PC-3 (cell line): Measurements from ENCODE around the gene ZFP3. TPM values are rescaled to one million over a fixed set of nuclear protein-coding genes. Genes with fewer than 3 reads are reported as not detected.
"Not testable (repeated sequence)": the region's sequence is repeated elsewhere in the genome, so short reads cannot be mapped to it uniquely, and the experiment has no call there.

Experiments
- ATAC-seq: fragments of 200-7000 bp; cut with Tn5 transposase; 2 replicates; pipeline ENCODE4 v1.9.1; 2020; ENCODE audit warnings: mild to moderate bottlenecking, moderate library complexity
- BruUV-seq: library from RNA; stranded (reverse); fragments of 400-500 nt; replicated peaks from 2 replicates; lab custom pipeline; 2021; lab: Mats Ljungman, UMichigan
- CTCF ChIA-PET: fragments of 300-600 bp; sonication (Branson Sonifier 250); formaldehyde crosslinking; loops from one replicate; lab custom pipeline; 2022; ENCODE audit warnings: antibody characterized with exemption; lab: Charles Lee
- POLR2A ChIA-PET: fragments of 300-600 bp; sonication (Branson Sonifier 250); formaldehyde crosslinking; loops from one replicate; lab custom pipeline; 2022; ENCODE audit warnings: antibody characterized with exemption; ENCODE audit not compliant: unreplicated experiment; lab: Charles Lee
- DNase-seq: peaks from one replicate; pipeline ENCODE4 v3.0.0-alpha.2; 2015
- H2AFZ ChIP-seq: fragments of 300-600 bp; sonication (generic); 2 replicates; pipeline ENCODE4 v1.6.0; 2016; ENCODE audit warnings: antibody characterized with exemption, low read length
- H3F3A ChIP-seq: fragments of 300-600 bp; sonication (generic); one replicate; pipeline ENCODE4 v1.6.0; 2017; ENCODE audit warnings: antibody characterized with exemption, low read length, control low read depth, mild to moderate bottlenecking; ENCODE audit not compliant: unreplicated experiment
- H3K27ac ChIP-seq: fragments of 300-600 bp; sonication (generic); 2 replicates; pipeline ENCODE4 v1.5.1; 2016; ENCODE audit warnings: mild to moderate bottlenecking, low read length
- H3K27me3 ChIP-seq: fragments of 300-600 bp; sonication (generic); 2 replicates; pipeline ENCODE4 v1.6.1; 2016; ENCODE audit warnings: low read length, mixed read lengths
- H3K36me3 ChIP-seq: fragments of 300-600 bp; sonication (generic); 2 replicates; pipeline ENCODE4 v1.6.1; 2016; ENCODE audit warnings: low read depth, mixed run types, low read length, mixed read lengths
- H3K4me1 ChIP-seq: fragments of 300-600 bp; sonication (generic); 2 replicates; pipeline ENCODE4 v1.5.1; 2016; ENCODE audit warnings: low read length; ENCODE audit not compliant: insufficient read depth
- H3K4me2 ChIP-seq: fragments of 300-600 bp; sonication (generic); 2 replicates; pipeline ENCODE4 v1.6.0; 2016; ENCODE audit warnings: low read length
- H3K4me3 ChIP-seq: fragments of 300-600 bp; sonication (generic); 2 replicates; pipeline ENCODE4 v1.5.1; 2016; ENCODE audit warnings: mild to moderate bottlenecking, low read length, mixed read lengths
- H3K79me2 ChIP-seq: fragments of 300-600 bp; sonication (generic); 2 replicates; pipeline ENCODE4 v1.6.1; 2017; ENCODE audit warnings: low read length, mixed read lengths
- H3K9ac ChIP-seq: fragments of 300-600 bp; sonication (generic); 2 replicates; pipeline ENCODE4 v1.6.0; 2016; ENCODE audit warnings: mild to moderate bottlenecking, low read length
- H3K9me2 ChIP-seq: fragments of 300-600 bp; sonication (generic); replicated peaks from 2 replicates; pipeline ENCODE4 v1.6.1; 2016; ENCODE audit warnings: mixed run types, low read length, mixed read lengths
- H3K9me3 ChIP-seq: fragments of 300-600 bp; sonication (generic); 2 replicates; pipeline ENCODE4 v1.6.1; 2016; ENCODE audit warnings: low read length, mixed read lengths
- H4K20me1 ChIP-seq: fragments of 300-600 bp; sonication (generic); 2 replicates; pipeline ENCODE4 v1.6.1; 2016; ENCODE audit warnings: low read length, mixed read lengths
- CTCF ChIP-seq: fragments of 300-600 bp; sonication (generic); conservative IDR thresholded peaks from 2 replicates; pipeline ENCODE4 v1.5.1; 2017; ENCODE audit warnings: antibody characterized with exemption, low read depth, mild to moderate bottlenecking, low read length
- EZH2 ChIP-seq: fragments of 300-600 bp; sonication (generic); IDR thresholded peaks from one replicate; pipeline ENCODE4 v1.6.1; 2017; ENCODE audit warnings: antibody characterized with exemption, mild to moderate bottlenecking, low read length; ENCODE audit not compliant: unreplicated experiment
- EZH2phosphoT487 ChIP-seq: fragments of 300-600 bp; sonication (generic); IDR thresholded peaks from 2 replicates; pipeline ENCODE4 v1.6.1; 2018; ENCODE audit warnings: mild to moderate bottlenecking, antibody characterized with exemption, low read length, borderline replicate concordance
- intact Hi-C: fragments of 100-400 bp; cut with micrococcal nuclease; formaldehyde crosslinking; loops from 2 replicates; pipeline ENCODE4 v1.9.0; 2023
- total RNA-seq: library from RNA; depleted of rRNA; stranded (reverse); fragments of >200 nt; gene quantifications from 2 replicates; pipeline ENCODE4 v1.2.3, GENCODE V29; 2014

The ZFP3 gene
- total RNA-seq, 1 experiment from 2014 or later = 0.84 TPM

DNA sequence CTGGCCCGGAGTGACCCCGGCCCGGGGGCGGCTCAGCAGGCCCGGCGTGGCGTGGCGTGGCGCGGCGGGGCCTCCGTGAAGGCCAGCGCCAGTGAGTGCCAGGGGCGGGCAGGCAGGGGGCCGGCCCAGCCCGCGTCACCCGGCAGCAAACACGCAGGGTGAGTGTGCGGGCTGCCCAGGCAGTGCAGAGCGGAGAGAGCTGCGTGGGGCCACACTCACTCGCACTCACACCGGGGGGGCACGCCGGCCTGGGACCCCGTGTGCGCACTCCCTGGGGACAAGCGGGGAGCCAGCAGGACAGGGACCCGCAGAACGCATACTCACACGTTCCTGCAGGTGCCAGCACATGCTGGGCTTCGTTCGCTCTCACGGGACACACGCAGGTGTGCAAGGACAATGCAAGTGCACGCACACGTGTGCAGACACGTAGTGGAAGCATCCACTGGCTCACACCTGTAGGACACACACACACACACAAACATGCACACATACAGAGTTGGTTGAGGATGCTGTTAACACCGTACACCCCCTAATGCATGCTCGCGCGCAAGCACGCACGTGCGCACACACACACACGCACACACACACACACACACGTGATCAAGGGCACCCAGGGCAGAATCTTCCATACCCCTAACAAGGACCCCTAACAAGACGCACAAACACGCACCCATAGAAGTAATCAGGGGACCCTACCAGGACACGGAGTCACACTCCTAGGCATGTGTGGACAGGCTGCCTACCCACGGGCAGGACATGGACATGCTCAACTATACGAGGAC is 45.3 kb downstream of the ZFP3 start:
- H3K36me3 ChIP-seq = no peaks in the 10 kb centered on the region
- no peaks in the 10 kb centered on the region for H3K9me2 ChIP-seq
- intact Hi-C loops = no loop called here
- POLR2A ChIA-PET = no interaction called here
- BruUV-seq = no TSS peak
- H3K4me2 ChIP-seq = no peak overlapping the region
- TF ChIP-seq CTCF = no peak
- TF ChIP-seq EZH2phosphoT487 = no peak
- no peak for TF ChIP-seq EZH2
- no peaks in the 10 kb centered on the region for H3F3A ChIP-seq
- H3K9me3 ChIP-seq = no peaks in the 10 kb centered on the region
- ATAC-seq = no peak
- no peak for DNase-seq
- no peaks in the 10 kb centered on the region for H3K79me2 ChIP-seq
- no peak overlapping the region for H3K9ac ChIP-seq
- H3K4me3 ChIP-seq = no peak overlapping the region
- no peak overlapping the region for H3K27ac ChIP-seq
- H4K20me1 ChIP-seq = no peaks in the 10 kb centered on the region
- CTCF ChIA-PET = no interaction called here
- no peaks in the 10 kb centered on the region for H3K4me1 ChIP-seq
- H3K27me3 ChIP-seq = no peaks in the 10 kb centered on the region
- no peak overlapping the region for H2AFZ ChIP-seq

DNA sequence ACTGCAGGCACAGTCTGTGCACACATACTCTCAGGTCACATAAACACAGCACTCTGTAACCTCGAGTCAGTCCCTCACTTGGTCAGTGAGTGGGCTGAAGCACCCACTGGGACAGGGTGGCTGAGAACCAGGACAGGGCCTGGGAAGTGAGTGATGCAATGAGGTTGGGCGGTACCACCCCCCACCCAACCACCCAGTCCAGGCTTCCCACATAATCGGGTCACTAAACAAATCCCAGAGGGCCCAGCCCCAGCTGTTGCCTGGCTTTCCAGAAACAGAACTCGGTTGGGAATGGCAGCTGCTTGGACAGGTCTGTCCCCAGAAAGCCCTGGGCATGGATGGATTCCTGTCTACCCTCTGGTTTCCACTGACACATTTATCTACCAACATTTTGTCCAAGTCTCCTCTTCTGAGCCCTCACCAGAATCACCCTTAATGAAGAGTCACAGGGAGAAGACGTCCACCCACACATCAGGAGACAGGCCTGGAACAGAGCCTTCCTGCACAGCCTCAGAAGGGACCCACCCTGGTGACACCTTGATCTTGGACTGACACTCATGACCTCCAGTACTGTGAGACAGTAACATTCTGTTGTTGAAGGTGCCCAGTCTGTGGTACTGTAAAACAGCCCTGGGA is 46.0 kb downstream of the ZFP3 start:
- ATAC-seq, H3K4me1 ChIP-seq, H3K27me3 ChIP-seq, H3K36me3 ChIP-seq, H3K4me2 ChIP-seq, H4K20me1 ChIP-seq, H3K27ac ChIP-seq, CTCF ChIA-PET, H3K9ac ChIP-seq, BruUV-seq, DNase-seq, H3K79me2 ChIP-seq, intact Hi-C loops, H2AFZ ChIP-seq, H3F3A ChIP-seq, H3K4me3 ChIP-seq, H3K9me2 ChIP-seq, H3K9me3 ChIP-seq, POLR2A ChIA-PET: not testable (repeated sequence)

DNA sequence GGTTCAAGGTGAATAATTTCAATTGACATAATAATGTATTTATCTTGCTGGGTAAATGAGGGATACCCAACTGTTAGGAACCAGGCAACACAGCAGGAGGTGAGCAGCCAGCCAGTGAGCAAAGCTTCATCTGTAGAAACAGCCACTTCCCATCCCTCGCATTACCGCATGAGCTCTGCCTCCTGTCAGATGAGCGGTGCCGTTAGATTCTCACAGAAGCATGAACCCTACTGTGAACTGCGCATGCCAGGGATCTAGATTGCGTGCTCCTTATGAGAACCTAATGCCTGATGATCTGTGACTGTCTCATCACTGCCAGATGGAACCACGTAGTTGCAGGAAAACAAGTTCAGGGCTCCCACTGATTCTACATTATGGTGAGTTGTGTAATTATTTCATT is 46.6 kb downstream of the ZFP3 start:
- H3K9me2 ChIP-seq, intact Hi-C loops, H3K4me3 ChIP-seq, POLR2A ChIA-PET, ATAC-seq, H3K9ac ChIP-seq, H3K4me1 ChIP-seq, H3K4me2 ChIP-seq, H3K36me3 ChIP-seq, DNase-seq, BruUV-seq, CTCF ChIA-PET, H4K20me1 ChIP-seq, H3K27ac ChIP-seq, H3K27me3 ChIP-seq, H3K79me2 ChIP-seq, H3F3A ChIP-seq, H3K9me3 ChIP-seq, H2AFZ ChIP-seq: not testable (repeated sequence)
